Dendritic cell treated with granulocyte-macrophage colony-stimulating factor and Interleukin-4, amounts not matched to agents 40 ng/mL and 50 ng/mL, for 4 days (primary cell): ENCODE results near the gene LRP1.

Experiments used
- H3K27ac Mint-ChIP-seq: one replicate; pipeline ENCODE4 v1.8.0; 2022; ENCODE audit warnings: mild to moderate bottlenecking, mixed read lengths
- H3K27me3 Mint-ChIP-seq: one replicate; pipeline ENCODE4 v1.8.0; 2022; ENCODE audit warnings: mild to moderate bottlenecking, mixed read lengths
- H3K36me3 Mint-ChIP-seq: one replicate; pipeline ENCODE4 v1.8.0; 2022; ENCODE audit warnings: low read depth, mixed read lengths
- H3K4me1 Mint-ChIP-seq: one replicate; pipeline ENCODE4 v1.8.0; 2022; ENCODE audit warnings: low read depth, mixed read lengths
- H3K4me3 Mint-ChIP-seq: one replicate; pipeline ENCODE4 v1.8.0; 2022; ENCODE audit warnings: mild to moderate bottlenecking, moderate library complexity, mixed read lengths
- H3K9me3 Mint-ChIP-seq: one replicate; pipeline ENCODE4 v1.8.0; 2022; ENCODE audit warnings: mixed read lengths
- intact Hi-C: fragments of 100-400 bp; cut with micrococcal nuclease; formaldehyde crosslinking; loops from one replicate; pipeline ENCODE4 v1.15.0; 2022

LRP1 gene

DNA sequence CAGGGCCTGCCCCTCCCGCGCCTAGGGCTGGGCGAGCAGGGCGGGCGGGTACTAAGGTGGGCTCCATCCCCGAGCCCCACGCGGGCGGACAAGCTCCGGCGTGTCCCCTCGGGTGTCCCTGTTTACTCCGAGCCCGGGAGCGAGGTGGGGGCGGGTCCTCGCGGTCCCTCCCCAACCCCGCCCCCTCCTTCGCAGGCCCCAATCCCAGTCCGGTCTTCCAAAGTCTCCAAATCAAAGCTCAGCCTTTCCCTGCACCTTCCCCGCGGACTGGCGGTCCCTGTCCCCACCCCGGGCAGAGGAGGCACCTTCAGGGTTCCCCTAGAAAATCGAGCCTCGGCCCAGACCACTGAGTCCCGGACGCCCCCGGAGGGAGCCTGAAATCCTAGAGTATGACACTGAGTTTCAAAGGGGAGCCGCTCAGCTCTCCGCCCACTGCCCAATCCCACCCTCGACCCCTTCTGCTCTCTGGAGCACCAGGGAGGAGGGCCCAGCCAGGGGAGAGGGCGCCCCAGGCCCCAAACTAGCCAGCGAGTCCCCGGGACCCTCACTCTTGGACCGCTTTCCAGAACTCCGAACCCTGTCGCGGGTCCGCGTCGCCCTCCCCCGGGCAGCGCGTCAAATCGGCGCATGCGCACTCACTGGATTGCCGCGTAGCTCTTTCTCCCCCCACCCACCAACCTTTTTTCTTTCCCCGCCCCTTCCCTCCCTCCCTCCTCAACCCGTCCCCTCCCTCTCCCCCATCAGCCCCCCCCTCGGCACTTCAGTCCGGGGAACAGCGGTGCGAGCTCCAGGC, at the start of gene LRP1:
LRP1 (plus strand) TSS at position 758 of the 793 bp plus-strand sequence. CDS start 482 bp downstream, outside the sequence.
- Mint-ChIP-seq H3K4me1 (peaks cover 45% of the 10 kb centered on the region), H3K27me3 (peaks cover 7% of the 10 kb centered on the region), H3K4me3 (peak within 1 kb of the TSS; percentile 84), H3K9me3 (peaks cover 9% of the 10 kb centered on the region), H3K36me3 (peaks cover 29% of the 10 kb centered on the region), H3K27ac (peak within 1 kb of the TSS; percentile 65)
- intact Hi-C loops, result loop anchor here (1.0 kb wide), 1 partner anchor 9 kb away; no protein-coding TSS in a partner anchor

DNA sequence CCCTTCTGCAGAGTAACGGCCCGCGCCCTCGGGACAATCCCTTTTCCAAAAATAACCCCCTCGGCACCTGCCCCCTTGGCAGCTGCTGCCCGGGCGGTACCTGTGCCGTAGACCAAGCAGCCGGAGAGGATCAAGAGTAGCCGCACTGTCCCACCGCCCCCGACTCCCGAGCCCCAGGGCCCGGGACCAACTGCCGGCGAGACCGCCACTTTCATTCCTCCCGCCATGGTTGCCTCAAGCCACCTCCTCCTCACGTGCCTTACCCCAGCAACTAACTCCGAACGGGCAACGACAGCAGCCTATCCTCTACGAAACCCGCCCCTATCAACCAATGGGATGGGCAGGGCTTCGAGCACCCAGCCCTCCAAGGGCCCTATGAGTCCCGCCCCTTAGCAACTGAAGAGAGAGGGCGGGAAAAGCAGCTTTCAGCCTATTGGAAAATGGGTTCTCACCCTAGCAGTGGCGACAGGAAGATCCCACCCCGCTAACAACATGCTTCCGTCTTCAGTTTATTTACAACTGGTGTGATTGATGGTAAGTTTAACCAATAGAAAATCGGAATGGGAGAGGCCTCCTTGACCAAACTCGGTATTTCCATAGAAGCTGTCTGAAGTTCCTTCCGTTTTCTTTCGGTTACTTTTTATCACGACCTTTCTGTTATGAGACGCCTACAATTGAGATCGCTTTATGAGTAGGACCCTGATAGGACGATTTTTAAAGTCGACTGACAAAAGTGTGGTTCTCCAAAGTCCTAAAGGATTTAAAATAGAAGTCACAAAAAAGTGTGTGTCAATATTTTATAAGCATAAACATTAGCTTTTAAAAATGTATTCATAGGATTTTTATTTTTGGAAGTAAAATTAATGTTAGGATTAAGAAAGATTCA, 49.5 kb upstream of the LRP1 start, which contains the start of gene NEMP1:
NEMP1 (minus strand) TSS at position 273 of the 886 bp plus-strand sequence; CDS start at position 227, 46 bp downstream.
- intact Hi-C loops, result loop anchor here (1.0 kb wide), 1 partner anchor 10 kb away; no protein-coding TSS in a partner anchor
- H3K36me3 Mint-ChIP-seq, result peaks cover 32% of the 10 kb centered on the region
- H3K27me3 Mint-ChIP-seq, result no peaks in the 10 kb centered on the region
- no peaks in the 10 kb centered on the region for H3K9me3 Mint-ChIP-seq
- H3K4me1 Mint-ChIP-seq, result peaks cover 26% of the 10 kb centered on the region
- H3K4me3 Mint-ChIP-seq, result peak within 1 kb of the TSS; percentile 100
- H3K27ac Mint-ChIP-seq, result peak within 1 kb of the TSS; percentile 99

DNA sequence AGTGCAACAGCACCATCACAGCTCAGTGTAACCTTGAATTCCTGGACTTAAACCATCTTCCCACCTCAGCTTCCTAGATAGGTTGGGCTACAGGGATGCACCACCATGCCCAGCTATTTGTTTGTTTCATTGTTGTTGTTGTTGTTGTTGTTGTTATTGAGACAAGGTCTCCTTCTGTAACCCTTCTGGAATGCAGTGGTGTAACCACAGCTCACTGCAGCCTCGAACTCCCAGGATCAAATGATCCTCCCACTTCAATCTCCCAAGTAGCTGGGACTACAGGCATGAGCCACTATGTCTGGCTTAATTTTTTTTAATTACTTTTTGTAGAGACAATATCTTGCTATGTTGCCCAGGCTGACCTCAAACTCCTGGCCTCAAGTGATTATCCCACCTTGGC, 48.5 kb upstream of the LRP1 start:
- Mint-ChIP-seq H3K4me1 (peaks cover 17% of the 10 kb centered on the region), H3K4me3 (no peak overlapping the region), H3K27ac (peak overlapping the region; percentile 99), H3K36me3 (peaks cover 25% of the 10 kb centered on the region), H3K9me3 (no peaks in the 10 kb centered on the region), H3K27me3 (no peaks in the 10 kb centered on the region)
- intact Hi-C loops, result loop anchor here (10.0 kb wide), 1 partner anchor 445 kb away; the partner anchor contains the start of gene BAZ2A

DNA sequence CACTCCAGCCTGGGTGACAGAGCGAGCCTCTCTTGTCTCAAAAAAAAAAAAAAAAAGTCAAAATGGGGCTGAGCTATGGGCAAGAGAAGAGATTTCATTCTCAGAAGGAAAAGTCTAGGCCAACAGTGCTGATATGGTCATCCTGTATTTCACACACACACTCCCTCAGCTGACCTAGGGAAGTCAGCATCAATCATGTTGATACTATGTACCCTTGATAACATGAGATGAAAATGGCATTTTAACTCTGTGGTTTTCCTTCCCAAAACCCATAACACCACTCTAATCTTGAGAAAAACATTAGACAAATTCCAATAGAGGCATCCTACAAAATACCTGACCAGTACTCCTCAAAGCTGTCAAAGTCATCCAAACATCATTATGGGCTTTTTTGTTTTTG, 47.4 kb upstream of the LRP1 start:
- intact Hi-C loops, result loop anchor here (10.0 kb wide), 1 partner anchor 446 kb away; the partner anchor contains the start of gene BAZ2A
- no peak overlapping the region for H3K4me3 Mint-ChIP-seq
- H3K9me3 Mint-ChIP-seq, result no peaks in the 10 kb centered on the region
- H3K27me3 Mint-ChIP-seq, result no peaks in the 10 kb centered on the region
- H3K36me3 Mint-ChIP-seq, result peaks cover 18% of the 10 kb centered on the region
- H3K4me1 Mint-ChIP-seq, result peaks cover 27% of the 10 kb centered on the region
- peak overlapping the region; percentile 99 for H3K27ac Mint-ChIP-seq

GRCh38 chr12:57085999-57086492, 42.2 kb upstream of the LRP1 start:
- Mint-ChIP-seq H3K9me3 (no peaks in the 10 kb centered on the region), H3K27ac (peak overlapping the region; percentile 99), H3K36me3 (peaks cover 40% of the 10 kb centered on the region), H3K4me3 (peak overlapping the region; percentile 98), H3K4me1 (peaks cover 46% of the 10 kb centered on the region), H3K27me3 (no peaks in the 10 kb centered on the region)
- intact Hi-C loops, result loop anchor here (10.0 kb wide), 1 partner anchor 451 kb away; the partner anchor contains the start of gene BAZ2A

DNA sequence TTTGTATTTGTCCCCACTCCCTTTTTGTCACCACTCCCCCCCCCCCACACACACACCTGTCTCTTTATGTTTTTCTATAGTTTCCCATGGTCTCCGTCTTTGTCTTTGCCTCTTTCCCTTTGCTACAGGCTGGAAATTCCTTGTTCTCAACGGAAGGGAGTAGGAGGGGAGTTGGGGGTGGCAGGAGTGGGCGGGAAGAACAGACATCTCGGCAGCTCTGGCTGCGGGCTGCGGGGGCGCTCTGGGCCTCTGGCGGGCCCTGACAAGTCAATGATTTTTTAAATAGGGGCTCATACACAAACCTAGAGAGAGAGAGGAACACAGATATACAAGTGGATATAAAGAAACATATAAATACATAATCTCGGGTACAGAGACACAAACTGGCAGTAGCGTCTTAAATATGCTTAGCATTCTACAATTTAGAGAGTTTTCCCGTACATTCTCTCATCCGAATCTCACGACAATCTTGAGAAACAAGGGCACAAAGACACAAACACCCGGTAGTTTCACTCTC, 41.7 kb upstream of the LRP1 start:
- H3K9me3 Mint-ChIP-seq, result no peaks in the 10 kb centered on the region
- peak overlapping the region; percentile 99 for H3K27ac Mint-ChIP-seq
- peaks cover 45% of the 10 kb centered on the region for H3K36me3 Mint-ChIP-seq
- intact Hi-C loops, result loop anchor here (10.0 kb wide), 1 partner anchor 452 kb away; the partner anchor contains the start of gene BAZ2A
- H3K4me3 Mint-ChIP-seq, result peak overlapping the region; percentile 98
- H3K4me1 Mint-ChIP-seq, result peaks cover 51% of the 10 kb centered on the region
- no peaks in the 10 kb centered on the region for H3K27me3 Mint-ChIP-seq

- Mint-ChIP-seq H3K9me3 (no peaks in the 10 kb centered on the region), H3K4me1 (peaks cover 57% of the 10 kb centered on the region), H3K27ac (peak overlapping the region; percentile 99), H3K36me3 (peaks cover 51% of the 10 kb centered on the region), H3K27me3 (no peaks in the 10 kb centered on the region), H3K4me3 (peak overlapping the region; percentile 98)
- intact Hi-C loops, result loop anchor here (10.0 kb wide), 1 partner anchor 452 kb away; the partner anchor contains the start of gene BAZ2A
These were observed 41.1 kb upstream of the LRP1 start for GRCh38 chr12:57087010-57087690.

GRCh38 chr12:57087691-57088353, 40.5 kb upstream of the LRP1 start:
- H3K4me1 Mint-ChIP-seq, result peaks cover 63% of the 10 kb centered on the region
- H3K27me3 Mint-ChIP-seq, result no peaks in the 10 kb centered on the region
- no peaks in the 10 kb centered on the region for H3K9me3 Mint-ChIP-seq
- peak overlapping the region; percentile 98 for H3K4me3 Mint-ChIP-seq
- peak overlapping the region; percentile 99 for H3K27ac Mint-ChIP-seq
- H3K36me3 Mint-ChIP-seq, result peaks cover 58% of the 10 kb centered on the region
- intact Hi-C loops, result loop anchor here (1.0 to 10.0 kb wide), 3 partner anchors 10 to 453 kb away; partner anchors contain the start of genes BAZ2A, NEMP1 and STAT6

- intact Hi-C loops, result loop anchor here (1.0 to 10.0 kb wide), 3 partner anchors 10 to 454 kb away; partner anchors contain the start of genes BAZ2A, NEMP1 and STAT6
- peaks cover 66% of the 10 kb centered on the region for H3K36me3 Mint-ChIP-seq
These were observed 39.7 kb upstream of the LRP1 start, which contains the start of gene NAB2 for GRCh38 chr12:57088354-57089270. TSS of gene NAB2 (plus strand) at chr12:57089114. CDS start at chr12:57089272, 158 bp downstream.

DNA sequence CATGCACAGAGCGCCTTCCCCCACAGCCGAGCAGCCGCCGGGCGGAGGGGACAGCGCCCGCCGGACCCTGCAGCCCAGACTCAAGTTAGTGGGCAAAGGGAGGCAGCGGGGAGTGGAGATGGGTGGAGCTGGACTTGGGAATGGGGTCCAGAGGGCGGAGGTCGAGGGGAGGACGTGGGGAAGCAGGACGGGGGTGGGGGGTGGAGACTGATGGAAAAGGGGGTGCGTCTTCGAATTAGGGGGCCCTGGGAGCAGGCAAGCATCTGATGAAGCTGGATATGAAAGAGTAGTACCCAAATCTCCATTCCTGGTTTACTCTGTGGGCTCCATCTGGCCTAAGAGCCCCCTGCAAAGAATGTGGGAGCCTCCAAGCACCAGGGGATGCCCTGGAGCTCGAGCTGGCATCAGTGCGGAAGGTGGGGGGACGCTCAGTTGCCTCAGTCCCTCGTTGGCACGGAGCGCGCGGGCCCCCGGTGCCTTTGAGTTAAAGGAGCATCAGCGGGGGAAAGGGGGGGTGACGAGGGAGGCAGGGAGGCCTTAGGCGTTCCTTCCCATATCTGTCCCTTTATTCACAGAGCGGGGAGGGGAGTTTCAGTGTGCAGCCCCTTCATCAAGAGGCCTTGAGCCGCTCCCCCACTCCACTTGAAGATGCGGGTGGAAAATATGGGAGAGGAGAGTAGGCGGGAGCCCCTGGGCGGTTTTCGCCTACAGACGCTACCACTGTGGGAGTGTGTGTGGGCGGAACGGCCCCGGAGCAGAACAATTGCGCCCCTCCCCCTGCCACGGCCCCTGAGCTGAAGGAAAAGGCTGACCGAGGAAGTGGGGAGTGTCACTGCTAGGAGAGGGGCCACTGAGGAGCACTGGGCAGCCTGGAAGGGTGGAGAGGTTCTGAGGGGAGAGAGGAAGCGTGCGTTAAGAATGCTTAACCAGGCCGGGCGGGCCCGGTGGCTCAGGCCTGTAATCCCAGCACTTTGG, 38.7 kb upstream of the LRP1 start:
- Mint-ChIP-seq H3K4me1 (peaks cover 81% of the 10 kb centered on the region), H3K4me3 (peak overlapping the region; percentile 91), H3K27ac (peak overlapping the region; percentile 99), H3K36me3 (peaks cover 76% of the 10 kb centered on the region), H3K9me3 (no peaks in the 10 kb centered on the region), H3K27me3 (no peaks in the 10 kb centered on the region)
- intact Hi-C loops, result loop anchor here (10.0 kb wide), 1 partner anchor 455 kb away; the partner anchor contains the start of gene BAZ2A

More at GRCh38 chr12:57088354-57089270, 39.7 kb upstream of the LRP1 start, which contains the start of gene NAB2:
- Mint-ChIP-seq H3K4me3 (peak within 1 kb of the TSS; percentile 98), H3K27ac (peak within 1 kb of the TSS; percentile 99), H3K9me3 (no peaks in the 10 kb centered on the region), H3K4me1 (peaks cover 71% of the 10 kb centered on the region), H3K27me3 (no peaks in the 10 kb centered on the region)
